ENCODE measurements around the gene DCTN4.
"Not testable (repeated sequence)": the region's sequence is repeated elsewhere in the genome, so short reads cannot be mapped to it uniquely, and the experiment has no call there.

DNA sequence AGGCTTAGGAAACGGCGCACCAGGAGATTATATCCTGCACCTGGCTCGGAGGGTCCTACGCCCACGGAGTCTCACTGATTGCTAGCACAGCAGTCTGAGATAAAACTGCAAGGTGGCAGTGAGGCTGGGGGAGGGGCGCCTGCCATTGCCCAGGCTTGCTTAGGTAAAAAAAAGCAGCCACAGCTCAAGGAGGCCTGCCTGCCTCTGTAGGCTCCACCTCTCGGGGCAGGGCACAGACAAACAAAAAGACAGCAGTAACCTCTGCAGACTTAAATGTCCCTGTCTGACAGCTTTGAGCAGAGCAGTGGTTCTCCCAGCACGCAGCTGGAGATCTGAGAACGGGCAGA is 15.7 kb downstream of the DCTN4 start:
- TF ChIP-seq POLR2A (IDR thresholded peaks at IDR 0.05): not testable (repeated sequence)
- TF ChIP-seq, protein P1, sequence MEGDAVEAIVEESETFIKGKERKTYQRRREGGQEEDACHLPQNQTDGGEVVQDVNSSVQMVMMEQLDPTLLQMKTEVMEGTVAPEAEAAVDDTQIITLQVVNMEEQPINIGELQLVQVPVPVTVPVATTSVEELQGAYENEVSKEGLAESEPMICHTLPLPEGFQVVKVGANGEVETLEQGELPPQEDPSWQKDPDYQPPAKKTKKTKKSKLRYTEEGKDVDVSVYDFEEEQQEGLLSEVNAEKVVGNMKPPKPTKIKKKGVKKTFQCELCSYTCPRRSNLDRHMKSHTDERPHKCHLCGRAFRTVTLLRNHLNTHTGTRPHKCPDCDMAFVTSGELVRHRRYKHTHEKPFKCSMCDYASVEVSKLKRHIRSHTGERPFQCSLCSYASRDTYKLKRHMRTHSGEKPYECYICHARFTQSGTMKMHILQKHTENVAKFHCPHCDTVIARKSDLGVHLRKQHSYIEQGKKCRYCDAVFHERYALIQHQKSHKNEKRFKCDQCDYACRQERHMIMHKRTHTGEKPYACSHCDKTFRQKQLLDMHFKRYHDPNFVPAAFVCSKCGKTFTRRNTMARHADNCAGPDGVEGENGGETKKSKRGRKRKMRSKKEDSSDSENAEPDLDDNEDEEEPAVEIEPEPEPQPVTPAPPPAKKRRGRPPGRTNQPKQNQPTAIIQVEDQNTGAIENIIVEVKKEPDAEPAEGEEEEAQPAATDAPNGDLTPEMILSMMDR (IDR thresholded peaks at IDR 0.05): not testable (repeated sequence)
